HUES64 (cell line): Measurements from ENCODE around the gene SLC13A3.

Experiments used
- H3K27ac ChIP-seq: 2 replicates; pipeline ENCODE4 v1.7.0; 2013; ENCODE audit warnings: low read depth, low read length, inconsistent platforms
- H3K27me3 ChIP-seq: 2 replicates; pipeline ENCODE4 v1.6.1; 2013; ENCODE audit warnings: mild to moderate bottlenecking, low read length; ENCODE audit not compliant: insufficient read depth
- H3K36me3 ChIP-seq: 2 replicates; pipeline ENCODE4 v1.6.1; 2013; ENCODE audit warnings: mild to moderate bottlenecking, low read length; ENCODE audit not compliant: insufficient read depth
- H3K4me1 ChIP-seq: 2 replicates; pipeline ENCODE4 v1.6.1; 2013; ENCODE audit warnings: mild to moderate bottlenecking, low read length, moderate library complexity; ENCODE audit not compliant: insufficient read depth
- H3K4me3 ChIP-seq: 2 replicates; pipeline ENCODE4 v1.5.1; 2013; ENCODE audit warnings: mild to moderate bottlenecking, low read length, moderate library complexity
- H3K9ac ChIP-seq: 2 replicates; pipeline ENCODE4 v1.6.1; 2013; ENCODE audit warnings: mild to moderate bottlenecking, low read depth, low read length
- H3K9me3 ChIP-seq: 2 replicates; pipeline ENCODE4 v1.6.1; 2013; ENCODE audit warnings: low read depth, low read length; ENCODE audit not compliant: insufficient read depth
- WGBS: fragments of 150-250, 120-280 bp; methylation state at CpG from one replicate; pipeline ENCODE4 v1.1.7; 2013; ENCODE audit warnings: missing lambda C conversion rate; 5-methylcytosine and 5-hydroxymethylcytosine counted together

SLC13A3 gene

GRCh38 chr20:46573788-46574584 is 77.3 kb downstream of the SLC13A3 start:
- H3K9ac ChIP-seq, result no peak overlapping the region
- H3K27ac ChIP-seq, result no peak overlapping the region
- 95% methylated on average over 19 of the region's 19 CpGs for WGBS
- H3K4me1 ChIP-seq, result no peaks in the 10 kb centered on the region
- H3K27me3 ChIP-seq, result no peaks in the 10 kb centered on the region
- H3K4me3 ChIP-seq, result no peak overlapping the region
- no peaks in the 10 kb centered on the region for H3K9me3 ChIP-seq
- no peaks in the 10 kb centered on the region for H3K36me3 ChIP-seq

- Histone ChIP-seq H3K27ac (no peak overlapping the region), H3K36me3 (no peaks in the 10 kb centered on the region), H3K9ac (no peak overlapping the region), H3K4me1 (no peaks in the 10 kb centered on the region), H3K4me3 (no peak overlapping the region), H3K27me3 (no peaks in the 10 kb centered on the region), H3K9me3 (no peaks in the 10 kb centered on the region)
- 95% methylated on average over 5 of the region's 6 CpGs for WGBS
Measured at GRCh38 chr20:46573234-46573633, 78.0 kb downstream of the SLC13A3 start.

- H3K9me3 ChIP-seq, result no peaks in the 10 kb centered on the region
- H3K4me1 ChIP-seq, result no peaks in the 10 kb centered on the region
- no peak overlapping the region for H3K27ac ChIP-seq
- no peaks in the 10 kb centered on the region for H3K27me3 ChIP-seq
- WGBS, result 95% methylated on average over 2 of the region's 3 CpGs
- no peaks in the 10 kb centered on the region for H3K36me3 ChIP-seq
- no peak overlapping the region for H3K4me3 ChIP-seq
- H3K9ac ChIP-seq, result no peak overlapping the region
Measured at GRCh38 chr20:46572790-46573189, 78.5 kb downstream of the SLC13A3 start.

- no peak overlapping the region for H3K27ac ChIP-seq
- no peaks in the 10 kb centered on the region for H3K4me1 ChIP-seq
- H3K36me3 ChIP-seq, result no peaks in the 10 kb centered on the region
- H3K9me3 ChIP-seq, result no peaks in the 10 kb centered on the region
- H3K9ac ChIP-seq, result no peak overlapping the region
- H3K27me3 ChIP-seq, result no peaks in the 10 kb centered on the region
- 90% methylated on average over 8 of the region's 8 CpGs for WGBS
- no peak overlapping the region for H3K4me3 ChIP-seq
Measured at GRCh38 chr20:46572153-46572552, 79.1 kb downstream of the SLC13A3 start.

GRCh38 chr20:46571418-46571817 is 79.8 kb downstream of the SLC13A3 start:
- Histone ChIP-seq H3K27ac (no peak overlapping the region), H3K4me3 (no peak overlapping the region), H3K4me1 (no peaks in the 10 kb centered on the region), H3K36me3 (no peaks in the 10 kb centered on the region), H3K9ac (no peak overlapping the region), H3K9me3 (no peaks in the 10 kb centered on the region), H3K27me3 (no peaks in the 10 kb centered on the region)
- 100% methylated on average over 2 of the region's 2 CpGs for WGBS

- Histone ChIP-seq H3K36me3 (no peaks in the 10 kb centered on the region), H3K9ac (no peak overlapping the region), H3K27me3 (no peaks in the 10 kb centered on the region), H3K4me1 (no peaks in the 10 kb centered on the region; the same call in 1 of the 2 replicates), H3K27ac (no peak overlapping the region), H3K4me3 (no peak overlapping the region), H3K9me3 (no peaks in the 10 kb centered on the region)
- 100% methylated on average over 2 of the region's 5 CpGs for WGBS
Measured at GRCh38 chr20:46570956-46571355, 80.3 kb downstream of the SLC13A3 start.

GRCh38 chr20:46569961-46570360 is 81.3 kb downstream of the SLC13A3 start:
- Histone ChIP-seq H3K27ac (no peak overlapping the region), H3K4me1 (no peaks in the 10 kb centered on the region; the same call in 1 of the 2 replicates), H3K27me3 (no peaks in the 10 kb centered on the region), H3K9ac (no peak overlapping the region), H3K4me3 (no peak overlapping the region), H3K36me3 (no peaks in the 10 kb centered on the region), H3K9me3 (no peaks in the 10 kb centered on the region)
- 90% methylated on average over 5 of the region's 5 CpGs for WGBS

GRCh38 chr20:46568570-46569129 is 82.6 kb downstream of the SLC13A3 start:
- no peak overlapping the region for H3K27ac ChIP-seq
- no peaks in the 10 kb centered on the region for H3K27me3 ChIP-seq
- no peaks in the 10 kb centered on the region for H3K9me3 ChIP-seq
- no peak overlapping the region for H3K9ac ChIP-seq
- 93% methylated on average over 10 of the region's 10 CpGs for WGBS
- H3K4me1 ChIP-seq, result no peaks in the 10 kb centered on the region; the same call in 1 of the 2 replicates
- no peak overlapping the region for H3K4me3 ChIP-seq
- H3K36me3 ChIP-seq, result no peaks in the 10 kb centered on the region

GRCh38 chr20:46566125-46566524 is 85.1 kb downstream of the SLC13A3 start:
- no peaks in the 10 kb centered on the region for H3K27me3 ChIP-seq
- H3K4me1 ChIP-seq, result peaks cover 15% of the 10 kb centered on the region
- H3K9me3 ChIP-seq, result no peaks in the 10 kb centered on the region
- no peak overlapping the region for H3K4me3 ChIP-seq
- no peaks in the 10 kb centered on the region for H3K36me3 ChIP-seq
- WGBS, result 92% methylated on average over 8 of the region's 10 CpGs
- H3K9ac ChIP-seq, result no peak overlapping the region
- no peak overlapping the region for H3K27ac ChIP-seq

- Histone ChIP-seq H3K4me3 (no peak overlapping the region), H3K4me1 (peaks cover 15% of the 10 kb centered on the region), H3K9me3 (no peaks in the 10 kb centered on the region), H3K9ac (no peak overlapping the region), H3K36me3 (no peaks in the 10 kb centered on the region), H3K27me3 (no peaks in the 10 kb centered on the region), H3K27ac (no peak overlapping the region)
- WGBS, result 93% methylated on average over 6 of the region's 7 CpGs
Measured at GRCh38 chr20:46564241-46564957, 86.9 kb downstream of the SLC13A3 start.

GRCh38 chr20:46563860-46564221 is 87.4 kb downstream of the SLC13A3 start:
- H3K27me3 ChIP-seq, result no peaks in the 10 kb centered on the region
- WGBS, result 89% methylated on average over 2 of the region's 2 CpGs
- peaks cover 16% of the 10 kb centered on the region for H3K4me1 ChIP-seq
- no peaks in the 10 kb centered on the region for H3K36me3 ChIP-seq
- no peak overlapping the region for H3K4me3 ChIP-seq
- no peak overlapping the region for H3K9ac ChIP-seq
- no peak overlapping the region for H3K27ac ChIP-seq
- H3K9me3 ChIP-seq, result no peaks in the 10 kb centered on the region
